Neural cell (in vitro differentiated cells): Measurements from ENCODE around the gene EPB41L5. TPM values are rescaled to one million over a fixed set of nuclear protein-coding genes. Genes with fewer than 3 reads are reported as not detected.

Source experiments
- H2AFZ ChIP-seq: fragments of 200-600, 300-800 bp; sonication (generic), shearing (Covaris generic); 2 replicates; pipeline ENCODE4 v1.6.0; 2014; ENCODE audit warnings: low read depth, mild to moderate bottlenecking, antibody characterized with exemption, low read length, moderate library complexity
- H3F3A ChIP-seq: fragments of 200-600 bp; shearing (Covaris generic); 2 replicates; pipeline ENCODE4 v1.6.1; 2016; ENCODE audit warnings: mild to moderate bottlenecking, moderate library complexity, mixed read lengths, antibody characterized with exemption, low read length; ENCODE audit not compliant: insufficient read depth, poor library complexity, severe bottlenecking
- H3K27ac ChIP-seq: fragments of 200-600, 300-800 bp; sonication (generic), shearing (Covaris generic); 2 replicates; pipeline ENCODE4 v1.5.1; 2014; ENCODE audit warnings: mild to moderate bottlenecking, low read length, moderate library complexity
- H3K27me3 ChIP-seq: fragments of 300-800, 200-600 bp; sonication (generic), shearing (Covaris generic); 2 replicates; pipeline ENCODE4 v1.6.0; 2014; ENCODE audit warnings: mild to moderate bottlenecking, low read depth, low read length, moderate library complexity; ENCODE audit not compliant: insufficient read depth
- H3K36me3 ChIP-seq: fragments of 300-800, 200-600 bp; sonication (generic), shearing (Covaris generic); 2 replicates; pipeline ENCODE4 v1.5.1; 2014; ENCODE audit warnings: mild to moderate bottlenecking, antibody characterized with exemption, low read length, moderate library complexity; ENCODE audit not compliant: insufficient read depth
- H3K4me2 ChIP-seq: fragments of 300-800, 200-600 bp; sonication (generic), shearing (Covaris generic); 2 replicates; pipeline ENCODE4 v1.6.0; 2014; ENCODE audit warnings: mild to moderate bottlenecking, low read length
- H3K4me3 ChIP-seq: fragments of 300-800, 200-600 bp; sonication (generic), shearing (Covaris generic); 2 replicates; pipeline ENCODE4 v1.5.1; 2014; ENCODE audit warnings: mild to moderate bottlenecking, low read length, moderate library complexity
- H3K79me2 ChIP-seq: fragments of 200-600 bp; shearing (Covaris generic); replicated peaks from 2 replicates; pipeline ENCODE4 v1.6.0; 2014; ENCODE audit warnings: mild to moderate bottlenecking, low read length, moderate library complexity; ENCODE audit not compliant: insufficient read depth
- H3K9ac ChIP-seq: fragments of 300-800, 200-600 bp; sonication (generic), shearing (Covaris generic); 2 replicates; pipeline ENCODE4 v1.6.1; 2016; ENCODE audit warnings: mild to moderate bottlenecking, low read length, mixed read lengths
- H3K9me2 ChIP-seq: fragments of 200-600 bp; shearing (Covaris generic); 2 replicates; pipeline ENCODE4 v1.6.1; 2016; ENCODE audit warnings: mild to moderate bottlenecking, low read length, mixed read lengths; ENCODE audit not compliant: insufficient read depth
- H3K9me3 ChIP-seq: fragments of 200-600, 300-800 bp; sonication (generic), shearing (Covaris generic); 2 replicates; pipeline ENCODE4 v1.6.1; 2016; ENCODE audit warnings: mild to moderate bottlenecking, mixed run types, low read length, moderate library complexity, mixed read lengths
- H4K20me1 ChIP-seq: fragments of 200-600 bp; shearing (Covaris generic); 2 replicates; pipeline ENCODE4 v1.6.1; 2016; ENCODE audit warnings: mild to moderate bottlenecking, mixed run types; ENCODE audit not compliant: insufficient read depth
- EP300 ChIP-seq: fragments of 450-650 bp; conservative IDR thresholded peaks from 2 replicates; pipeline ENCODE4 v1.6.1; 2014; ENCODE audit warnings: antibody characterized with exemption, mild to moderate bottlenecking, moderate library complexity; ENCODE audit not compliant: poor library complexity, severe bottlenecking
- EZH2 ChIP-seq: fragments of 200-600, 300-800 bp; shearing (Covaris generic), sonication (generic); IDR thresholded peaks from 2 replicates; pipeline ENCODE4 v1.6.1; 2014; ENCODE audit warnings: antibody characterized with exemption, low read length, borderline replicate concordance, mild to moderate bottlenecking; ENCODE audit not compliant: insufficient read depth, poor library complexity, severe bottlenecking
- MXI1 ChIP-seq: fragments of 450-650 bp; conservative IDR thresholded peaks from 2 replicates; pipeline ENCODE4 v1.6.1; 2014; ENCODE audit warnings: antibody characterized with exemption, mild to moderate bottlenecking; ENCODE audit not compliant: poor library complexity, severe bottlenecking
- POLR2AphosphoS5 ChIP-seq: IDR thresholded peaks from 2 replicates; pipeline ENCODE4 v1.6.1; 2012
- SMC3 ChIP-seq: fragments of 450-650 bp; conservative IDR thresholded peaks from 2 replicates; pipeline ENCODE4 v1.6.1; 2014; ENCODE audit warnings: antibody characterized with exemption, mild to moderate bottlenecking, moderate library complexity; ENCODE audit not compliant: poor library complexity
- TAF1 ChIP-seq: IDR thresholded peaks from 2 replicates; pipeline ENCODE4 v1.6.1; 2012; ENCODE audit warnings: low read depth
- polyA plus RNA-seq: library from polyadenylated mRNA; depleted of rRNA; stranded (reverse); fragments of >200 nt; gene quantifications from 2 replicates; pipeline ENCODE4 v1.2.3, GENCODE V29; 2014
- TF ChIP-seq, protein P1 (sequence below): IDR thresholded peaks from 2 replicates; pipeline ENCODE4 v1.6.1; 2012; ENCODE audit warnings: borderline replicate concordance
- TF ChIP-seq, protein P2 (sequence below): fragments of 450-650 bp; IDR thresholded peaks from 2 replicates; pipeline ENCODE4 v1.5.1; 2014; ENCODE audit warnings: antibody characterized with exemption, mild to moderate bottlenecking, moderate library complexity; ENCODE audit not compliant: poor library complexity, severe bottlenecking

EPB41L5 gene
- polyA plus RNA-seq, 1 donor from 2014 or later, result 32.9 TPM

DNA sequence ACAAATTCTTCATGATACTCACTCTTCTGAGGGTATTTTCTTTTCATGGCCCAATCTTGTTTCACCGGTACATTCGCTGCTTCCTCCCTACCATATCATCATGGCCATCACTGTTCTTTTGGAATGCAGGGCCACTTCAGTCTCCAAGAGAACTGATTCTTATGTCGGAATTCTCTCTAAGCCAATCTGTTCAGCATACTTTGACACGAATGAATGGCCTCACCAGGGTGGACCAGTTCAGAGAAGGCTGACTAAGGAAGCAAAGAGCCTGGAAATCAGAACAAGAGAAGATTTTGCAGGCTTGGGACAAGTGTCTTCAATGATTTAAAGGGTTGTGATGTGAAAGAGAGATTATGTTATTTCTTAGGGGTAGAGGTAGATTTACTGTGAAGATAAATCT lies 5.0 kb upstream of the EPB41L5 start:
- no peak overlapping the region for H3K4me2 ChIP-seq
- TF ChIP-seq, protein P1, sequence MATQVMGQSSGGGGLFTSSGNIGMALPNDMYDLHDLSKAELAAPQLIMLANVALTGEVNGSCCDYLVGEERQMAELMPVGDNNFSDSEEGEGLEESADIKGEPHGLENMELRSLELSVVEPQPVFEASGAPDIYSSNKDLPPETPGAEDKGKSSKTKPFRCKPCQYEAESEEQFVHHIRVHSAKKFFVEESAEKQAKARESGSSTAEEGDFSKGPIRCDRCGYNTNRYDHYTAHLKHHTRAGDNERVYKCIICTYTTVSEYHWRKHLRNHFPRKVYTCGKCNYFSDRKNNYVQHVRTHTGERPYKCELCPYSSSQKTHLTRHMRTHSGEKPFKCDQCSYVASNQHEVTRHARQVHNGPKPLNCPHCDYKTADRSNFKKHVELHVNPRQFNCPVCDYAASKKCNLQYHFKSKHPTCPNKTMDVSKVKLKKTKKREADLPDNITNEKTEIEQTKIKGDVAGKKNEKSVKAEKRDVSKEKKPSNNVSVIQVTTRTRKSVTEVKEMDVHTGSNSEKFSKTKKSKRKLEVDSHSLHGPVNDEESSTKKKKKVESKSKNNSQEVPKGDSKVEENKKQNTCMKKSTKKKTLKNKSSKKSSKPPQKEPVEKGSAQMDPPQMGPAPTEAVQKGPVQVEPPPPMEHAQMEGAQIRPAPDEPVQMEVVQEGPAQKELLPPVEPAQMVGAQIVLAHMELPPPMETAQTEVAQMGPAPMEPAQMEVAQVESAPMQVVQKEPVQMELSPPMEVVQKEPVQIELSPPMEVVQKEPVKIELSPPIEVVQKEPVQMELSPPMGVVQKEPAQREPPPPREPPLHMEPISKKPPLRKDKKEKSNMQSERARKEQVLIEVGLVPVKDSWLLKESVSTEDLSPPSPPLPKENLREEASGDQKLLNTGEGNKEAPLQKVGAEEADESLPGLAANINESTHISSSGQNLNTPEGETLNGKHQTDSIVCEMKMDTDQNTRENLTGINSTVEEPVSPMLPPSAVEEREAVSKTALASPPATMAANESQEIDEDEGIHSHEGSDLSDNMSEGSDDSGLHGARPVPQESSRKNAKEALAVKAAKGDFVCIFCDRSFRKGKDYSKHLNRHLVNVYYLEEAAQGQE, result no peak
- TF ChIP-seq EZH2 (no peak), MXI1 (no peak), SMC3 (no peak)
- H3K9me3 ChIP-seq, result no peaks in the 10 kb centered on the region
- H3K36me3 ChIP-seq, result no peaks in the 10 kb centered on the region
- H3K9me2 ChIP-seq, result no peaks in the 10 kb centered on the region
- no peak overlapping the region for H3K4me3 ChIP-seq
- no peak overlapping the region for H3K9ac ChIP-seq
- no peak overlapping the region for H3K27ac ChIP-seq
- no peaks in the 10 kb centered on the region for H3F3A ChIP-seq
- no peaks in the 10 kb centered on the region for H3K27me3 ChIP-seq
- no peaks in the 10 kb centered on the region for H4K20me1 ChIP-seq
- H2AFZ ChIP-seq, result no peak overlapping the region
- peaks cover 6% of the 10 kb centered on the region for H3K79me2 ChIP-seq

DNA sequence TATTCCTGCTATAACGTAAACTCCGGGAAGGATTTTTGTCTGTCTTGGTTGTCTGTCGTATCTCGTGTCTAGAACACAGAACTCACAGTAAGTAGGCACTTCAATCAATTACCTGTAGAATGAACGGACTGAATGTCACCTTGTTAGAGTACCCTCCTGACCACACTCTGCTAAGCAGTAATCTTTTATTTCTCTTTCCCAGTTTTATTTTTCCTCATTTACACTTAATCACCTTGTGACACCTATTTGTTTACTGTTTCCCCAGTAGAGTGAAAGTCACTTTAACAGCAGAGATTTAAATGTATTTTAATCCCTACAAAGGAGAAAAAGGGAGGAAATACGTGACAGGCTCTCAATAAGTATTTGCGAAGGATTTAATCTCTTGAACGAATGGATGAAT lies 514 bp upstream of the EPB41L5 start:
- Histone ChIP-seq H3K4me2 (peak overlapping the region; percentile 96), H3K4me3 (peak overlapping the region; percentile 99), H3K27me3 (no peaks in the 10 kb centered on the region), H3F3A (no peaks in the 10 kb centered on the region), H3K36me3 (no peaks in the 10 kb centered on the region), H3K79me2 (peaks cover 34% of the 10 kb centered on the region), H3K9ac (peak overlapping the region; percentile 86), H3K9me3 (no peaks in the 10 kb centered on the region), H3K9me2 (no peaks in the 10 kb centered on the region), H4K20me1 (no peaks in the 10 kb centered on the region), H3K27ac (peak overlapping the region; percentile 58), H2AFZ (peak overlapping the region; percentile 69)
- TF ChIP-seq EP300, result no peak
- TF ChIP-seq, protein P2, sequence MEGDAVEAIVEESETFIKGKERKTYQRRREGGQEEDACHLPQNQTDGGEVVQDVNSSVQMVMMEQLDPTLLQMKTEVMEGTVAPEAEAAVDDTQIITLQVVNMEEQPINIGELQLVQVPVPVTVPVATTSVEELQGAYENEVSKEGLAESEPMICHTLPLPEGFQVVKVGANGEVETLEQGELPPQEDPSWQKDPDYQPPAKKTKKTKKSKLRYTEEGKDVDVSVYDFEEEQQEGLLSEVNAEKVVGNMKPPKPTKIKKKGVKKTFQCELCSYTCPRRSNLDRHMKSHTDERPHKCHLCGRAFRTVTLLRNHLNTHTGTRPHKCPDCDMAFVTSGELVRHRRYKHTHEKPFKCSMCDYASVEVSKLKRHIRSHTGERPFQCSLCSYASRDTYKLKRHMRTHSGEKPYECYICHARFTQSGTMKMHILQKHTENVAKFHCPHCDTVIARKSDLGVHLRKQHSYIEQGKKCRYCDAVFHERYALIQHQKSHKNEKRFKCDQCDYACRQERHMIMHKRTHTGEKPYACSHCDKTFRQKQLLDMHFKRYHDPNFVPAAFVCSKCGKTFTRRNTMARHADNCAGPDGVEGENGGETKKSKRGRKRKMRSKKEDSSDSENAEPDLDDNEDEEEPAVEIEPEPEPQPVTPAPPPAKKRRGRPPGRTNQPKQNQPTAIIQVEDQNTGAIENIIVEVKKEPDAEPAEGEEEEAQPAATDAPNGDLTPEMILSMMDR, result no peak
- TF ChIP-seq TAF1, result no peak
- no peak for TF ChIP-seq POLR2AphosphoS5

DNA sequence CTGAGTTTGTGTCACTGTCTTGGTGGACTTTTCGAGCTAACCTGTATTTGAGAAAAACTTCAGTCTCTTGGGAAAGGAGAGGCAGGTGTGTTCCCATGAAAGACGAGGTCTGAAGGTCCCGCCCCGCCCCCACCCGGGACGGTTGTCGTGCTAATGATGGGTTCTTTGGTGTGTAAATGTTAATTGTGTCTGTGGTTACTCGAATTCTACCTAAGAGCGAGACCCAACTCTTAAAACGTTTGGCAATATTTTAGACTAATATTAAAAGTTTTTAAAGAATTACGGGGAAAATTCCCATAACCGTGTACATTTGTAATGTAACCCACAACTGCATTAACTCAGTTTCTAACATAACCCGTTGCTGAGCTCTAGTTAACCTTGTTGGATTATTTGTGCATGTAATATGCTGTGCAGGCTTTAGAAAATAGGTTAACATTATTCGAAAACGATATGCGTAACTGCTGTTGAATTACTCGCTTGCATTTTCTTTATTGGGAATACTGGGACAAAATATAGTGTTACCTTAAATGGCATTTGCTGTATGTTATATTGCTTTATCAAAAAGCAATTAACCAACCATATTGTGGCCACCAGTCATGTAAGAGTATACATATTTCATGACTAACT lies 833 bp downstream of the EPB41L5 start:
- H3K79me2 ChIP-seq, result peaks cover 41% of the 10 kb centered on the region

More for the DNA sequence above, 833 bp downstream of the EPB41L5 start:
- Histone ChIP-seq H3K9ac (peak overlapping the region; percentile 86), H3K36me3 (no peaks in the 10 kb centered on the region), H3K9me2 (no peaks in the 10 kb centered on the region), H2AFZ (peak overlapping the region; percentile 69), H3K27me3 (no peaks in the 10 kb centered on the region), H3F3A (no peaks in the 10 kb centered on the region), H3K4me3 (peak overlapping the region; percentile 99), H3K9me3 (no peaks in the 10 kb centered on the region), H3K27ac (peak overlapping the region; percentile 58), H3K4me2 (peak overlapping the region; percentile 80), H4K20me1 (no peaks in the 10 kb centered on the region)
- TF ChIP-seq MXI1, result no peak
- TF ChIP-seq POLR2AphosphoS5, result no peak
- TF ChIP-seq, protein P1, result no peak
- TF ChIP-seq, protein P2, result no peak
